ENCODE results near the gene TTK. TPM values are rescaled to one million over a fixed set of nuclear protein-coding genes. Genes with fewer than 3 reads are reported as not detected.

TTK gene
- total RNA-seq, 1 experiment from 2014 or later, result 46.3 TPM

GRCh38 chr6:79989641-79990040, 14.8 kb upstream of the TTK start (continued):
- TF ChIP-seq, protein P1, sequence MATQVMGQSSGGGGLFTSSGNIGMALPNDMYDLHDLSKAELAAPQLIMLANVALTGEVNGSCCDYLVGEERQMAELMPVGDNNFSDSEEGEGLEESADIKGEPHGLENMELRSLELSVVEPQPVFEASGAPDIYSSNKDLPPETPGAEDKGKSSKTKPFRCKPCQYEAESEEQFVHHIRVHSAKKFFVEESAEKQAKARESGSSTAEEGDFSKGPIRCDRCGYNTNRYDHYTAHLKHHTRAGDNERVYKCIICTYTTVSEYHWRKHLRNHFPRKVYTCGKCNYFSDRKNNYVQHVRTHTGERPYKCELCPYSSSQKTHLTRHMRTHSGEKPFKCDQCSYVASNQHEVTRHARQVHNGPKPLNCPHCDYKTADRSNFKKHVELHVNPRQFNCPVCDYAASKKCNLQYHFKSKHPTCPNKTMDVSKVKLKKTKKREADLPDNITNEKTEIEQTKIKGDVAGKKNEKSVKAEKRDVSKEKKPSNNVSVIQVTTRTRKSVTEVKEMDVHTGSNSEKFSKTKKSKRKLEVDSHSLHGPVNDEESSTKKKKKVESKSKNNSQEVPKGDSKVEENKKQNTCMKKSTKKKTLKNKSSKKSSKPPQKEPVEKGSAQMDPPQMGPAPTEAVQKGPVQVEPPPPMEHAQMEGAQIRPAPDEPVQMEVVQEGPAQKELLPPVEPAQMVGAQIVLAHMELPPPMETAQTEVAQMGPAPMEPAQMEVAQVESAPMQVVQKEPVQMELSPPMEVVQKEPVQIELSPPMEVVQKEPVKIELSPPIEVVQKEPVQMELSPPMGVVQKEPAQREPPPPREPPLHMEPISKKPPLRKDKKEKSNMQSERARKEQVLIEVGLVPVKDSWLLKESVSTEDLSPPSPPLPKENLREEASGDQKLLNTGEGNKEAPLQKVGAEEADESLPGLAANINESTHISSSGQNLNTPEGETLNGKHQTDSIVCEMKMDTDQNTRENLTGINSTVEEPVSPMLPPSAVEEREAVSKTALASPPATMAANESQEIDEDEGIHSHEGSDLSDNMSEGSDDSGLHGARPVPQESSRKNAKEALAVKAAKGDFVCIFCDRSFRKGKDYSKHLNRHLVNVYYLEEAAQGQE (IDR thresholded peaks at IDR 0.05; ENCODE audit: low read depth), result no peak
- TF ChIP-seq CBX3 (IDR thresholded peaks at IDR 0.05; ENCODE audit: low read depth) (no peak), YY1 (IDR thresholded peaks at IDR 0.05; ENCODE audit: extremely low read depth, insufficient replicate concordance, low read depth, low read length) (no peak), ZNF274 (IDR thresholded peaks at IDR 0.05; ENCODE audit: low read depth, low read length) (no peak), POLR2A (IDR thresholded peaks at IDR 0.05; ENCODE audit: borderline replicate concordance, extremely low read depth, insufficient read depth, insufficient read length) (no peak)

DNA sequence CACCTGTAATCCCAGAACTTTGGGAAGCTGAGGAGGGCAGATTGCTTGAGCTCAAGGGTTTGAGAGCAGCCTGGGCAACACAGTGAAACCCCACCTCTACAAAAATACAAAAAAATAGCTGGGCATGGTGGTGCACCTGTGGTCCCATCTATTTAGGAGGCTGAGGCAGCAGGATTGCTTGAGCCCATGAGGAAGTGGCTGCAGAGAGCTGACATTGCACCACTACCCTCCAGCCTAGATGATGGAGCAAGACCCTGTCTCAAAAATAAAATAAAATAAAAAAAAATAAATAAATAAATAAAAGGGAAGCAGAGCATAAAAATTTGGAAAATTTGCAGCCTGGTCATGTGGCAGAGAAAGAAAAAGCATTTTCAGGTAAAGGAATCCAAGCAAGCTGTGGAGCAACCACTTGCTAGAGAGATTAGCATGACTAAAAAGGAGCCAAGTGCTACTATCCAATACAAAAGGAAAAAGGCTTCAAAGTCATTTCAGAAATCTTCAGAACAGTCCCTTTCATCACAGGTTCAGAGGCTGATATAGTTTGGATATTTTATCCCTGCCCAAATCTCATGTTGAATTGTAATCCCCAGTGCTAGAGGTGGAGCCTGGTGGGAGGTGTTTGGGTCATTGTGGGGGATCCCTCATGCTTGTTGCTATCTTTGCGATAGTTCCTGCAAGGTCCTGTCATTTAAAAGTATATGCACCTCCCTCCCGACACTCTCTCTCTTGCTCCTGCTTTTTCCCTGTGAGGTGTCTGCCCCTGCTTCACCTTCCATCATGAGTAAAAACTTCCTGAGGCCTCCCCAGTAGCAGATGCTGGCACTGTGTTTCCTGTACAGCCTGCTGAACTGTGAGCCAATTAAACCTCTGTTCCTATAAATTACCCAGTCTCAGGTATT, 11.2 kb upstream of the TTK start:
- no peak for ATAC-seq
- no peaks in the 10 kb centered on the region for H3K9me3 ChIP-seq (ENCODE audit: control insufficient read depth in 1 of 2, insufficient read depth in 1 of 2, low read depth in 1 of 2, low read length in 2 of 2)
- H2AFZ ChIP-seq (ENCODE audit: low read depth, low read length, poor library complexity, severe bottlenecking), result no peak overlapping the region
- H3K4me3 ChIP-seq (replicated peaks in 1 of 2; ENCODE audit: low read depth in 1 of 2, low read length in 2 of 2), result no peak overlapping the region
- ChIA-PET CTCF (no interaction called here), POLR2A (no interaction called here), RAD21 (ENCODE audit: low non-redundant PET in 1 of 2, low total read pairs in 2 of 2, uncharacterized antibody in 2 of 2, unreplicated experiment in 2 of 2) (no interaction called here)
- DNase-seq (ENCODE audit: low read depth, low spot score), result no peak
- no peaks in the 10 kb centered on the region for H3K36me3 ChIP-seq (ENCODE audit: control insufficient read depth in 1 of 2, insufficient read depth in 2 of 2, low read length in 2 of 2)
- BruUV-seq (replicated peaks), result no TSS peak
- H3K4me2 ChIP-seq (ENCODE audit: low read length), result no peak overlapping the region
- no peaks in the 10 kb centered on the region for H3K27me3 ChIP-seq (ENCODE audit: insufficient read depth, low read length)
- H4K20me1 ChIP-seq (ENCODE audit: insufficient read depth), result no peaks in the 10 kb centered on the region
- H3K79me2 ChIP-seq (ENCODE audit: insufficient read depth, low read length), result no peaks in the 10 kb centered on the region
- no peak overlapping the region for H3K9ac ChIP-seq (ENCODE audit: low read length)
- no peak overlapping the region for H3K27ac ChIP-seq (ENCODE audit: low read depth, low read length)
- intact Hi-C loops (cut with micrococcal nuclease), result no loop called here
- H3K4me1 ChIP-seq (ENCODE audit: control insufficient read depth in 1 of 2, insufficient read depth in 2 of 2, low read length in 2 of 2), result no peaks in the 10 kb centered on the region
- H3K9me2 ChIP-seq (ENCODE audit: insufficient read depth), result no peaks in the 10 kb centered on the region
- TF ChIP-seq POLR2AphosphoS5 (IDR thresholded peaks at IDR 0.05; ENCODE audit: low read depth, low read length) (no peak), EZH2phosphoT487 (IDR thresholded peaks at IDR 0.05; ENCODE audit: borderline replicate concordance) (no peak), FOSL1 (IDR thresholded peaks at IDR 0.05; ENCODE audit: low read depth) (no peak), CTCF (IDR thresholded peaks at IDR 0.05 in 2 of 3, conservative IDR thresholded peaks at IDR 0.05 in 1 of 3; ENCODE audit: borderline replicate concordance in 1 of 3, insufficient read depth in 1 of 3, low read depth in 2 of 3, low read length in 2 of 3) (no peak), ZBTB33 (IDR thresholded peaks at IDR 0.05; ENCODE audit: extremely low read depth, insufficient replicate concordance, low read length) (no peak), CBX3 (IDR thresholded peaks at IDR 0.05; ENCODE audit: low read depth) (no peak)
- TF ChIP-seq, protein P1 (IDR thresholded peaks at IDR 0.05; ENCODE audit: low read depth), result no peak
